AG09309 (cell line): ENCODE results near the gene AFAP1L2.

Experiments used
- DNase-seq: peaks from one replicate; pipeline ENCODE4 v3.0.0-alpha.2; 2010; ENCODE audit warnings: low read depth
- H3K4me3 ChIP-seq: 2 replicates; pipeline ENCODE4 v1.5.1; 2011; ENCODE audit warnings: mild to moderate bottlenecking, low read depth, low read length, moderate library complexity; ENCODE audit not compliant: control insufficient read depth
- TF ChIP-seq, protein P1 (sequence below): IDR thresholded peaks from 2 replicates; pipeline ENCODE4 v1.5.1; 2011; ENCODE audit warnings: mild to moderate bottlenecking, low read depth, low read length, inconsistent platforms; ENCODE audit not compliant: insufficient read depth, control insufficient read depth; ENCODE audit errors: missing control alignments

The AFAP1L2 gene

GRCh38 chr10:114279901-114280644, 124.2 kb downstream of the AFAP1L2 start:
- no peak for DNase-seq
- TF ChIP-seq, protein P1, sequence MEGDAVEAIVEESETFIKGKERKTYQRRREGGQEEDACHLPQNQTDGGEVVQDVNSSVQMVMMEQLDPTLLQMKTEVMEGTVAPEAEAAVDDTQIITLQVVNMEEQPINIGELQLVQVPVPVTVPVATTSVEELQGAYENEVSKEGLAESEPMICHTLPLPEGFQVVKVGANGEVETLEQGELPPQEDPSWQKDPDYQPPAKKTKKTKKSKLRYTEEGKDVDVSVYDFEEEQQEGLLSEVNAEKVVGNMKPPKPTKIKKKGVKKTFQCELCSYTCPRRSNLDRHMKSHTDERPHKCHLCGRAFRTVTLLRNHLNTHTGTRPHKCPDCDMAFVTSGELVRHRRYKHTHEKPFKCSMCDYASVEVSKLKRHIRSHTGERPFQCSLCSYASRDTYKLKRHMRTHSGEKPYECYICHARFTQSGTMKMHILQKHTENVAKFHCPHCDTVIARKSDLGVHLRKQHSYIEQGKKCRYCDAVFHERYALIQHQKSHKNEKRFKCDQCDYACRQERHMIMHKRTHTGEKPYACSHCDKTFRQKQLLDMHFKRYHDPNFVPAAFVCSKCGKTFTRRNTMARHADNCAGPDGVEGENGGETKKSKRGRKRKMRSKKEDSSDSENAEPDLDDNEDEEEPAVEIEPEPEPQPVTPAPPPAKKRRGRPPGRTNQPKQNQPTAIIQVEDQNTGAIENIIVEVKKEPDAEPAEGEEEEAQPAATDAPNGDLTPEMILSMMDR: no peak
- H3K4me3 ChIP-seq: no peak overlapping the region

DNA sequence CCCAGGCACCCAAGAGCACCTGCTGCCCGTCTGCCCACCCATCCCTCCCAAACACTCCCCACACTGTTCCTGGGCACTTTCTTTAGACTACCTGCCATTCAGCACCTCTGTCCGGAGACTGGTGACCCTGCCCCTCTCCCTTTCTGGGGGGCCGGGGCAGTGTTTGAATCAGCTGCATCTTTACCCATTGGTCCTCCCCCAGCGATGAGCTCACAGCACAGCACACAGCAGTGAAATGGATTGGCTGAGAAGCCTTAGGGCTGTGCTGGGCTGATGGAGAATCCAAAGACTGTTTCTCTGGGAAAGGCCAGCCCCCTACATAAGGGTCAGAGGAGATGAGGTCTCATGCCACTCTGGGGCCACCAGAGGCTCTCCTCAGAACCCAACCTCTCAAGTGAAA, 125.0 kb downstream of the AFAP1L2 start:
- TF ChIP-seq, protein P1: no peak
- no peak overlapping the region for H3K4me3 ChIP-seq
- DNase-seq: no peak

GRCh38 chr10:114278884-114279191, 125.5 kb downstream of the AFAP1L2 start:
- TF ChIP-seq, protein P1: no peak

GRCh38 chr10:114278140-114278883, 126.0 kb downstream of the AFAP1L2 start:
- DNase-seq: no peak
- H3K4me3 ChIP-seq: no peak overlapping the region
- TF ChIP-seq, protein P1: no peak

More at GRCh38 chr10:114278884-114279191, 125.5 kb downstream of the AFAP1L2 start:
- DNase-seq: no peak
- no peak overlapping the region for H3K4me3 ChIP-seq

- DNase-seq: no peak
- no peak overlapping the region for H3K4me3 ChIP-seq
- TF ChIP-seq, protein P1: no peak
Measured at GRCh38 chr10:114276671-114277070, 127.6 kb downstream of the AFAP1L2 start.

- TF ChIP-seq, protein P1: no peak
- DNase-seq: no peak
Measured at GRCh38 chr10:114276066-114276465, 128.2 kb downstream of the AFAP1L2 start.

More at GRCh38 chr10:114276066-114276465, 128.2 kb downstream of the AFAP1L2 start:
- H3K4me3 ChIP-seq: no peak overlapping the region
